HCT116 (cell line): Measurements from ENCODE around the gene ESPNL. TPM values are rescaled to one million over a fixed set of nuclear protein-coding genes. Genes with fewer than 3 reads are reported as not detected.

Source experiments
- ATAC-seq: fragments of 200-7000 bp; cut with Tn5 transposase; 2 replicates; pipeline ENCODE4 v1.9.1; 2020; ENCODE audit warnings: mild to moderate bottlenecking, moderate library complexity
- BruUV-seq: library from RNA; stranded (reverse); fragments of 400-500 nt; replicated peaks from 2 replicates; lab custom pipeline; 2021; lab: Mats Ljungman, UMichigan
- CTCF ChIA-PET: fragments of 300-600 bp; sonication (Branson Sonifier 250); formaldehyde crosslinking; loops from one replicate; lab custom pipeline; 2021; ENCODE audit warnings: antibody characterized with exemption; lab: Charles Lee
- POLR2A ChIA-PET: fragments of 300-600, 350-600 bp; sonication (Branson Sonifier 250); formaldehyde crosslinking; loops from one replicate; lab custom pipeline; 2021; ENCODE audit warnings: antibody characterized with exemption; lab: Charles Lee
- RAD21 ChIA-PET, 2 experiments: fragments of 300-600 bp; sonication (Branson Sonifier 250); formaldehyde crosslinking; loops; one replicate each; lab custom pipeline; 2023; ENCODE audit warnings: low total read pairs in 2 of 2; ENCODE audit not compliant: uncharacterized antibody in 2 of 2, unreplicated experiment in 2 of 2, low non-redundant PET in 1 of 2; lab: Charles Lee
- DNase-seq: peaks from one replicate; pipeline ENCODE4 v3.0.0-alpha.2; 2010; ENCODE audit warnings: low read depth, low spot score
- H2AFZ ChIP-seq: fragments of 200-600 bp; shearing (Covaris generic), sonication (generic); 2 replicates; pipeline ENCODE4 v1.6.1; 2017; ENCODE audit warnings: low read depth, mixed run types, mixed read lengths, antibody characterized with exemption, low read length; ENCODE audit not compliant: poor library complexity, severe bottlenecking
- H3K27ac ChIP-seq: 2 replicates; pipeline ENCODE4 v1.5.1; 2012; ENCODE audit warnings: low read depth, low read length
- H3K27me3 ChIP-seq: fragments of 200-600 bp; sonication (generic); 2 replicates; pipeline ENCODE4 v1.6.1; 2016; ENCODE audit warnings: mixed run types, low read length, mixed read lengths; ENCODE audit not compliant: insufficient read depth
- H3K36me3 ChIP-seq, 2 experiments: fragments of 200-500 bp in 1 of 2; fragments of 200-600 bp in 1 of 2; sonication (Bioruptor generic) in 1 of 2; sonication (generic) in 1 of 2; 2 replicates each; pipeline versions ENCODE4 v1.5.1 to v1.6.1; 2014 to 2016; ENCODE audit warnings: low read length in 2 of 2, inconsistent platforms in 1 of 2, mixed read lengths in 1 of 2, mixed run types in 1 of 2; ENCODE audit not compliant: insufficient read depth in 2 of 2, control insufficient read depth in 1 of 2
- H3K4me1 ChIP-seq, 2 experiments: fragments of 200-600 bp in 1 of 2; sonication (generic) in 1 of 2; 2 replicates each; pipeline versions ENCODE4 v1.5.1 to v1.6.1; 2012 to 2017; ENCODE audit warnings: low read length in 2 of 2, inconsistent platforms in 1 of 2, mild to moderate bottlenecking in 1 of 2, mixed read lengths in 1 of 2, mixed run types in 1 of 2, moderate library complexity in 1 of 2; ENCODE audit not compliant: insufficient read depth in 2 of 2, control insufficient read depth in 1 of 2
- H3K4me2 ChIP-seq: fragments of 200-600 bp; sonication (generic); 2 replicates; pipeline ENCODE4 v1.6.1; 2017; ENCODE audit warnings: mixed run types, low read length, mixed read lengths
- H3K4me3 ChIP-seq, 2 experiments: fragments of 200-600 bp in 1 of 2; sonication (generic) in 1 of 2; replicated peaks in 1 of 2; 2 replicates each; pipeline ENCODE4 v1.5.1; 2011 to 2016; ENCODE audit warnings: low read length in 2 of 2, control low read depth in 1 of 2, low read depth in 1 of 2, mild to moderate bottlenecking in 1 of 2, mixed read lengths in 1 of 2, mixed run types in 1 of 2
- H3K79me2 ChIP-seq: fragments of 200-600 bp; sonication (generic); 2 replicates; pipeline ENCODE4 v1.6.1; 2017; ENCODE audit warnings: mild to moderate bottlenecking, mixed run types, low read length, moderate library complexity, mixed read lengths; ENCODE audit not compliant: insufficient read depth
- H3K9ac ChIP-seq: fragments of 200-600 bp; sonication (generic); 2 replicates; pipeline ENCODE4 v1.6.1; 2016; ENCODE audit warnings: low read length, mixed read lengths
- H3K9me2 ChIP-seq: fragments of 200-600 bp; sonication (generic), shearing (Covaris generic); 2 replicates; pipeline ENCODE4 v1.6.1; 2017; ENCODE audit warnings: mixed run types, mild to moderate bottlenecking, moderate library complexity; ENCODE audit not compliant: insufficient read depth
- H3K9me3 ChIP-seq, 2 experiments: fragments of 200-500 bp in 1 of 2; fragments of 200-600 bp in 1 of 2; sonication (Bioruptor generic) in 1 of 2; sonication (generic) in 1 of 2; 2 replicates each; pipeline ENCODE4 v1.6.1; 2014 to 2017; ENCODE audit warnings: low read length in 2 of 2, mixed read lengths in 2 of 2, inconsistent platforms in 1 of 2, low read depth in 1 of 2, mild to moderate bottlenecking in 1 of 2, mixed run types in 1 of 2, moderate library complexity in 1 of 2; ENCODE audit not compliant: control insufficient read depth in 1 of 2, insufficient read depth in 1 of 2
- H4K20me1 ChIP-seq: fragments of 200-600 bp; sonication (generic), shearing (Covaris generic); 2 replicates; pipeline ENCODE4 v1.6.1; 2017; ENCODE audit warnings: mixed run types, mild to moderate bottlenecking, moderate library complexity; ENCODE audit not compliant: insufficient read depth
- CEBPB ChIP-seq: IDR thresholded peaks from 2 replicates; pipeline ENCODE4 v1.6.1; 2012; ENCODE audit warnings: low read depth
- CTCF ChIP-seq, 3 experiments: fragments of 200-600 bp in 1 of 3; sonication (generic) in 1 of 3; IDR thresholded peaks in 2 of 3; conservative IDR thresholded peaks in 1 of 3; 2 replicates each; pipeline ENCODE4 v1.5.1; 2012 to 2017; ENCODE audit warnings: low read depth in 2 of 3, low read length in 2 of 3, antibody characterized with exemption in 1 of 3, borderline replicate concordance in 1 of 3, control low read depth in 1 of 3, mild to moderate bottlenecking in 1 of 3, mixed read lengths in 1 of 3, mixed run types in 1 of 3, moderate library complexity in 1 of 3; ENCODE audit not compliant: insufficient read depth in 1 of 3
- EGR1 ChIP-seq: IDR thresholded peaks from 2 replicates; pipeline ENCODE4 v1.6.1; 2012; ENCODE audit warnings: low read depth
- ELF1 ChIP-seq: IDR thresholded peaks from 2 replicates; pipeline ENCODE4 v1.6.1; 2012; ENCODE audit warnings: low read depth, borderline replicate concordance
- JUND ChIP-seq: IDR thresholded peaks from 2 replicates; pipeline ENCODE4 v1.6.1; 2012
- MAX ChIP-seq: IDR thresholded peaks from 2 replicates; pipeline ENCODE4 v1.6.1; 2012
- POLR2A ChIP-seq: IDR thresholded peaks from 2 replicates; pipeline ENCODE4 v1.7.0; 2011; ENCODE audit warnings: borderline replicate concordance; ENCODE audit not compliant: insufficient read depth, insufficient read length; ENCODE audit errors: extremely low read depth
- SP1 ChIP-seq: IDR thresholded peaks from 2 replicates; pipeline ENCODE4 v1.6.1; 2012; ENCODE audit warnings: low read depth
- ZBTB33 ChIP-seq: IDR thresholded peaks from 2 replicates; pipeline ENCODE4 v1.6.1; 2011; ENCODE audit warnings: mild to moderate bottlenecking, low read length, moderate library complexity; ENCODE audit not compliant: insufficient replicate concordance; ENCODE audit errors: extremely low read depth
- ZNF274 ChIP-seq: fragments of 200-500 bp; sonication (Bioruptor generic); IDR thresholded peaks from 2 replicates; pipeline ENCODE4 v1.6.1; 2014; ENCODE audit warnings: mild to moderate bottlenecking, low read depth, low read length, inconsistent platforms
- intact Hi-C: fragments of 100-400 bp; cut with micrococcal nuclease; formaldehyde crosslinking; loops from 2 replicates; pipeline ENCODE4 v1.10.0; 2022
- total RNA-seq: library from RNA; stranded (reverse); gene quantifications from one replicate; pipeline ENCODE4 v1.2.1, GENCODE V29; 2021; ENCODE audit not compliant: unreplicated experiment

ESPNL gene
- total RNA-seq, 1 experiment from 2014 or later = 0.22 TPM

GRCh38 chr2:238167344-238167715 is 67.2 kb downstream of the ESPNL start (continued):
- TF ChIP-seq ZBTB33 = no peak
- TF ChIP-seq ZNF274 = no peak
- no peak for TF ChIP-seq ELF1
- TF ChIP-seq POLR2A = no peak

- H3K9me3 ChIP-seq = no peaks in the 10 kb centered on the region
- no peak for DNase-seq
- H3K4me2 ChIP-seq = no peak overlapping the region
- no peaks in the 10 kb centered on the region for H3K9me2 ChIP-seq
- no TSS peak for BruUV-seq
- ChIA-PET RAD21 (no interaction called here), POLR2A (no interaction called here), CTCF (no interaction called here)
- H3K27me3 ChIP-seq = no peaks in the 10 kb centered on the region
- H3K9ac ChIP-seq = no peak overlapping the region
- H3K4me1 ChIP-seq = 0 out of 4 replicates have a peak, but pooled peaks cover 0 to 2% of the 10 kb centered on the region in 2 experiments
- no peaks in the 10 kb centered on the region for H4K20me1 ChIP-seq
- ATAC-seq = 0 out of 2 replicates have a peak, but pooled peaks have one; percentile 5
- H2AFZ ChIP-seq = no peak overlapping the region
- TF ChIP-seq JUND = no peak
- no peak for TF ChIP-seq ZBTB33
- TF ChIP-seq SP1 = no peak
- no peak for TF ChIP-seq MAX
- TF ChIP-seq CTCF (IDR thresholded peaks at IDR 0.05 in 2 of 3, conservative IDR thresholded peaks at IDR 0.05 in 1 of 3; ENCODE audit: borderline replicate concordance in 1 of 3, insufficient read depth in 1 of 3, low read depth in 2 of 3, low read length in 2 of 3) = no peak
- TF ChIP-seq CEBPB = no peak
- TF ChIP-seq EGR1 = no peak
- intact Hi-C loops = no loop called here
- no peaks in the 10 kb centered on the region for H3K79me2 ChIP-seq
- peaks cover 5 to 8% of the 10 kb centered on the region in 2 experiments; a peak in 3 of 4 replicates for H3K36me3 ChIP-seq
- H3K4me3 ChIP-seq = no peak overlapping the region
- no peak overlapping the region for H3K27ac ChIP-seq
Observed at GRCh38 chr2:238167761-238168160, 67.6 kb downstream of the ESPNL start.
